GM23338 (cell line): ENCODE data around the gene OCA2. TPM values are rescaled to one million over a fixed set of nuclear protein-coding genes. Genes with fewer than 3 reads are reported as not detected.

Experiments used
- ATAC-seq: fragments of 200-7000 bp; cut with Tn5 transposase; 3 replicates; pipeline ENCODE4 v1.9.1; 2020
- DNase-seq: peaks from one replicate; pipeline ENCODE4 v3.0.0-alpha.2; 2015; ENCODE audit warnings: low spot score
- H2AFZ ChIP-seq: fragments of 200-600 bp; sonication (generic); 2 replicates; pipeline ENCODE4 v1.8.0; 2016; ENCODE audit warnings: antibody characterized with exemption, mild to moderate bottlenecking, moderate library complexity
- H3F3A ChIP-seq: fragments of 200-600 bp; sonication (generic); replicated peaks from 2 replicates; pipeline ENCODE4 v1.8.0; 2017; ENCODE audit warnings: antibody characterized with exemption, mixed run types, low read depth
- H3K27ac ChIP-seq: fragments of 200-600 bp; sonication (generic); 2 replicates; pipeline ENCODE4 v1.6.1; 2016; ENCODE audit warnings: low read depth
- H3K27me3 ChIP-seq: fragments of 200-600 bp; sonication (generic); 2 replicates; pipeline ENCODE4 v1.8.0; 2016; ENCODE audit warnings: mild to moderate bottlenecking, mixed run types, moderate library complexity; ENCODE audit not compliant: insufficient read depth
- H3K36me3 ChIP-seq: fragments of 200-600 bp; sonication (generic); 2 replicates; pipeline ENCODE4 v1.8.0; 2016; ENCODE audit warnings: mild to moderate bottlenecking; ENCODE audit not compliant: insufficient read depth
- H3K4me1 ChIP-seq: fragments of 200-600 bp; sonication (generic); 2 replicates; pipeline ENCODE4 v1.8.0; 2016; ENCODE audit warnings: mild to moderate bottlenecking, moderate library complexity; ENCODE audit not compliant: insufficient read depth
- H3K4me2 ChIP-seq: fragments of 200-600 bp; sonication (generic); 2 replicates; pipeline ENCODE4 v1.7.1; 2017; ENCODE audit warnings: mixed run types
- H3K4me3 ChIP-seq: fragments of 200-600 bp; sonication (generic); 2 replicates; pipeline ENCODE4 v1.6.1; 2016; ENCODE audit warnings: mixed run types
- H3K79me2 ChIP-seq: fragments of 200-600 bp; sonication (generic); replicated peaks from 2 replicates; pipeline ENCODE4 v1.8.0; 2017; ENCODE audit warnings: mild to moderate bottlenecking; ENCODE audit not compliant: insufficient read depth
- H3K9me2 ChIP-seq: fragments of 200-600 bp; sonication (generic); 2 replicates; pipeline ENCODE4 v1.8.0; 2017; ENCODE audit not compliant: insufficient read depth
- H4K20me1 ChIP-seq: fragments of 200-600 bp; sonication (generic); replicated peaks from 2 replicates; pipeline ENCODE4 v1.8.0; 2017; ENCODE audit warnings: mild to moderate bottlenecking; ENCODE audit not compliant: insufficient read depth
- H3K27ac Mint-ChIP-seq: 2 replicates; pipeline ENCODE4 v1.8.0; 2020; ENCODE audit warnings: inconsistent platforms, mild to moderate bottlenecking, moderate library complexity, mixed read lengths
- H3K27me3 Mint-ChIP-seq: 3 replicates; pipeline ENCODE4 v1.8.0; 2022; ENCODE audit warnings: low read depth, mild to moderate bottlenecking, moderate library complexity, mixed read lengths, inconsistent platforms; ENCODE audit not compliant: insufficient read depth, poor library complexity
- H3K36me3 Mint-ChIP-seq: 3 replicates; pipeline ENCODE4 v1.8.0; 2021; ENCODE audit warnings: low read depth, mild to moderate bottlenecking, inconsistent platforms, moderate library complexity, mixed read lengths
- H3K4me1 Mint-ChIP-seq: 3 replicates; pipeline ENCODE4 v1.8.0; 2020; ENCODE audit warnings: mild to moderate bottlenecking, inconsistent platforms, mixed read lengths
- H3K4me3 Mint-ChIP-seq: 3 replicates; pipeline ENCODE4 v1.8.0; 2021; ENCODE audit warnings: moderate library complexity, mild to moderate bottlenecking, inconsistent platforms, mixed read lengths
- H3K9me3 Mint-ChIP-seq: 3 replicates; pipeline ENCODE4 v1.8.0; 2020; ENCODE audit warnings: moderate library complexity, mild to moderate bottlenecking, inconsistent platforms, mixed read lengths
- EZH2 ChIP-seq: fragments of 200-600 bp; sonication (generic); IDR thresholded peaks from one replicate; pipeline ENCODE4 v1.8.0; 2017; ENCODE audit warnings: antibody characterized with exemption, mild to moderate bottlenecking, low read depth; ENCODE audit not compliant: unreplicated experiment
- EZH2phosphoT487 ChIP-seq: fragments of 200-600 bp; sonication (generic); IDR thresholded peaks from one replicate; pipeline ENCODE4 v1.8.1; 2018; ENCODE audit warnings: antibody characterized with exemption; ENCODE audit not compliant: unreplicated experiment
- JUNB ChIP-seq: IDR thresholded peaks from one replicate; pipeline ENCODE4 v1.6.1; 2016; ENCODE audit warnings: antibody characterized with exemption; ENCODE audit not compliant: unreplicated experiment
- NANOG ChIP-seq: IDR thresholded peaks from 2 replicates; pipeline ENCODE4 v1.6.1; 2016; ENCODE audit warnings: antibody characterized with exemption, borderline replicate concordance
- POLR2AphosphoS5 ChIP-seq: IDR thresholded peaks from 2 replicates; pipeline ENCODE4 v1.6.1; 2016; ENCODE audit warnings: antibody characterized with exemption, low read depth
- STAT1 ChIP-seq: IDR thresholded peaks from one replicate; pipeline ENCODE4 v1.6.1; 2016; ENCODE audit warnings: antibody characterized with exemption; ENCODE audit not compliant: unreplicated experiment
- ZNF114 ChIP-seq: fragments of 250-450 bp; sonication (Bioruptor Pico); IDR thresholded peaks from 2 replicates; pipeline ENCODE4 v1.5.0; 2020; ENCODE audit warnings: mild to moderate bottlenecking, moderate library complexity
- ZNF331 ChIP-seq: fragments of 250-450 bp; sonication (Bioruptor Pico); IDR thresholded peaks from 2 replicates; pipeline ENCODE4 v1.5.0; 2020; ENCODE audit warnings: low read depth, mild to moderate bottlenecking, moderate library complexity
- polyA plus RNA-seq: library from polyadenylated mRNA; unstranded; fragments of >200 nt; fragmentation: Nextera tagmentation; extraction: Ambion mirVana; gene quantifications from 2 replicates; pipeline ENCODE4 v1.2.1, GENCODE V29; 2016
- total RNA-seq: library from RNA; depleted of rRNA; stranded (reverse); fragments of >200 nt; shearing (Covaris generic); gene quantifications from 2 replicates; pipeline ENCODE4 v1.2.3, GENCODE V29; 2014
- TF ChIP-seq, protein P1 (sequence below), 2 experiments: fragments of 200-600 bp in 1 of 2; sonication (generic) in 1 of 2; conservative IDR thresholded peaks; 2 replicates each; pipeline versions ENCODE4 v1.5.1 to v1.6.1; 2016 to 2017; ENCODE audit warnings: antibody characterized with exemption in 2 of 2, low read depth in 2 of 2, mild to moderate bottlenecking in 2 of 2, moderate library complexity in 1 of 2
- TF ChIP-seq, protein P2 (sequence below): fragments of 250-450 bp; sonication (Bioruptor Pico); IDR thresholded peaks from 2 replicates; pipeline ENCODE4 v1.5.0; 2020; ENCODE audit warnings: mild to moderate bottlenecking, moderate library complexity

Gene OCA2
- total and polyA plus RNA-seq, 2 experiments from 2014 or later, result 0.40 to 0.69 TPM

DNA sequence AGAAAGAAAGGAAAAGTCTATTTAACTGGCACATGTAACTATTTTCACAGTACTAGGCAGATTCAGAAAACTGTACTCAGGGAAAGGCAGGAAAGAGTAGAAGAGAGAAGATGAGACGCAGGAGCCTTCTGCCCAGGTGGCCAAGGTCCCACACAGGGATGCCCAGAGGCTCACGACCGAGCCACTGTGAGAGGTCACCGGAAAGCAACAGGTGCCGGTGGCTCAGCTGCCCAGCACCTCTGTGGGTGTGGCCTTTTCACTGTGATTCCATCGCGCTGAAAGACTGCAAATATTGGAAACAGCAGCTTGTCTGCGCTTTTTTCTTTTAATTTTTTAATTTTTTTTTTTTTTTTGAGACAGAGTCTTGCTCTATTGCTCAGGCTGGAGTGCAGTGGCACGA is 226.8 kb downstream of the OCA2 start (continued):
- TF ChIP-seq POLR2AphosphoS5 (no peak), ZNF331 (no peak), EZH2phosphoT487 (no peak), EZH2 (no peak)

DNA sequence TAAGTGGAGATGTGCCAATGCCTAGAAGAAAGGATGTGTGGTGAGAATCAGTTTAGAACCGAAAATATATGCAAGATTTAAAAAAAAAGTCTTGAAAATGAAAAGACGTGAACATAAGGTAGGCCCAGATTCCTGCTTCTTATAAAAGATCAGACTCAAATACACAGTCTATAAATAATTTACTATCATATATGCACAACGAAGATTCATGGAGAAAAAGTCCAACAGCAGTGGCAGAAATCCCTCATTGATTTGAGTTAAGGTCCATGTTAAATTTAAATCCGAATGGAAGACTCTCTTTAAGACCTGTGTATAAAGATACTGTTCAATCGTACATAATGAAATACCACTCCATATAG is 227.2 kb downstream of the OCA2 start:
- no peaks in the 10 kb centered on the region for H3K4me1 ChIP-seq

More for the DNA sequence above, 227.2 kb downstream of the OCA2 start:
- no peak overlapping the region for H3K4me3 Mint-ChIP-seq
- H3K27me3 Mint-ChIP-seq, result no peaks in the 10 kb centered on the region
- TF ChIP-seq, protein P1, sequence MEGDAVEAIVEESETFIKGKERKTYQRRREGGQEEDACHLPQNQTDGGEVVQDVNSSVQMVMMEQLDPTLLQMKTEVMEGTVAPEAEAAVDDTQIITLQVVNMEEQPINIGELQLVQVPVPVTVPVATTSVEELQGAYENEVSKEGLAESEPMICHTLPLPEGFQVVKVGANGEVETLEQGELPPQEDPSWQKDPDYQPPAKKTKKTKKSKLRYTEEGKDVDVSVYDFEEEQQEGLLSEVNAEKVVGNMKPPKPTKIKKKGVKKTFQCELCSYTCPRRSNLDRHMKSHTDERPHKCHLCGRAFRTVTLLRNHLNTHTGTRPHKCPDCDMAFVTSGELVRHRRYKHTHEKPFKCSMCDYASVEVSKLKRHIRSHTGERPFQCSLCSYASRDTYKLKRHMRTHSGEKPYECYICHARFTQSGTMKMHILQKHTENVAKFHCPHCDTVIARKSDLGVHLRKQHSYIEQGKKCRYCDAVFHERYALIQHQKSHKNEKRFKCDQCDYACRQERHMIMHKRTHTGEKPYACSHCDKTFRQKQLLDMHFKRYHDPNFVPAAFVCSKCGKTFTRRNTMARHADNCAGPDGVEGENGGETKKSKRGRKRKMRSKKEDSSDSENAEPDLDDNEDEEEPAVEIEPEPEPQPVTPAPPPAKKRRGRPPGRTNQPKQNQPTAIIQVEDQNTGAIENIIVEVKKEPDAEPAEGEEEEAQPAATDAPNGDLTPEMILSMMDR (conservative IDR thresholded peaks at IDR 0.05; ENCODE audit: low read depth in 2 of 2), result no peak
- TF ChIP-seq NANOG (no peak), STAT1 (no peak), ZNF331 (no peak), EZH2 (no peak), JUNB (no peak), EZH2phosphoT487 (no peak), ZNF114 (CRISPR knock-in tag) (no peak), POLR2AphosphoS5 (no peak)
- TF ChIP-seq, protein P2, sequence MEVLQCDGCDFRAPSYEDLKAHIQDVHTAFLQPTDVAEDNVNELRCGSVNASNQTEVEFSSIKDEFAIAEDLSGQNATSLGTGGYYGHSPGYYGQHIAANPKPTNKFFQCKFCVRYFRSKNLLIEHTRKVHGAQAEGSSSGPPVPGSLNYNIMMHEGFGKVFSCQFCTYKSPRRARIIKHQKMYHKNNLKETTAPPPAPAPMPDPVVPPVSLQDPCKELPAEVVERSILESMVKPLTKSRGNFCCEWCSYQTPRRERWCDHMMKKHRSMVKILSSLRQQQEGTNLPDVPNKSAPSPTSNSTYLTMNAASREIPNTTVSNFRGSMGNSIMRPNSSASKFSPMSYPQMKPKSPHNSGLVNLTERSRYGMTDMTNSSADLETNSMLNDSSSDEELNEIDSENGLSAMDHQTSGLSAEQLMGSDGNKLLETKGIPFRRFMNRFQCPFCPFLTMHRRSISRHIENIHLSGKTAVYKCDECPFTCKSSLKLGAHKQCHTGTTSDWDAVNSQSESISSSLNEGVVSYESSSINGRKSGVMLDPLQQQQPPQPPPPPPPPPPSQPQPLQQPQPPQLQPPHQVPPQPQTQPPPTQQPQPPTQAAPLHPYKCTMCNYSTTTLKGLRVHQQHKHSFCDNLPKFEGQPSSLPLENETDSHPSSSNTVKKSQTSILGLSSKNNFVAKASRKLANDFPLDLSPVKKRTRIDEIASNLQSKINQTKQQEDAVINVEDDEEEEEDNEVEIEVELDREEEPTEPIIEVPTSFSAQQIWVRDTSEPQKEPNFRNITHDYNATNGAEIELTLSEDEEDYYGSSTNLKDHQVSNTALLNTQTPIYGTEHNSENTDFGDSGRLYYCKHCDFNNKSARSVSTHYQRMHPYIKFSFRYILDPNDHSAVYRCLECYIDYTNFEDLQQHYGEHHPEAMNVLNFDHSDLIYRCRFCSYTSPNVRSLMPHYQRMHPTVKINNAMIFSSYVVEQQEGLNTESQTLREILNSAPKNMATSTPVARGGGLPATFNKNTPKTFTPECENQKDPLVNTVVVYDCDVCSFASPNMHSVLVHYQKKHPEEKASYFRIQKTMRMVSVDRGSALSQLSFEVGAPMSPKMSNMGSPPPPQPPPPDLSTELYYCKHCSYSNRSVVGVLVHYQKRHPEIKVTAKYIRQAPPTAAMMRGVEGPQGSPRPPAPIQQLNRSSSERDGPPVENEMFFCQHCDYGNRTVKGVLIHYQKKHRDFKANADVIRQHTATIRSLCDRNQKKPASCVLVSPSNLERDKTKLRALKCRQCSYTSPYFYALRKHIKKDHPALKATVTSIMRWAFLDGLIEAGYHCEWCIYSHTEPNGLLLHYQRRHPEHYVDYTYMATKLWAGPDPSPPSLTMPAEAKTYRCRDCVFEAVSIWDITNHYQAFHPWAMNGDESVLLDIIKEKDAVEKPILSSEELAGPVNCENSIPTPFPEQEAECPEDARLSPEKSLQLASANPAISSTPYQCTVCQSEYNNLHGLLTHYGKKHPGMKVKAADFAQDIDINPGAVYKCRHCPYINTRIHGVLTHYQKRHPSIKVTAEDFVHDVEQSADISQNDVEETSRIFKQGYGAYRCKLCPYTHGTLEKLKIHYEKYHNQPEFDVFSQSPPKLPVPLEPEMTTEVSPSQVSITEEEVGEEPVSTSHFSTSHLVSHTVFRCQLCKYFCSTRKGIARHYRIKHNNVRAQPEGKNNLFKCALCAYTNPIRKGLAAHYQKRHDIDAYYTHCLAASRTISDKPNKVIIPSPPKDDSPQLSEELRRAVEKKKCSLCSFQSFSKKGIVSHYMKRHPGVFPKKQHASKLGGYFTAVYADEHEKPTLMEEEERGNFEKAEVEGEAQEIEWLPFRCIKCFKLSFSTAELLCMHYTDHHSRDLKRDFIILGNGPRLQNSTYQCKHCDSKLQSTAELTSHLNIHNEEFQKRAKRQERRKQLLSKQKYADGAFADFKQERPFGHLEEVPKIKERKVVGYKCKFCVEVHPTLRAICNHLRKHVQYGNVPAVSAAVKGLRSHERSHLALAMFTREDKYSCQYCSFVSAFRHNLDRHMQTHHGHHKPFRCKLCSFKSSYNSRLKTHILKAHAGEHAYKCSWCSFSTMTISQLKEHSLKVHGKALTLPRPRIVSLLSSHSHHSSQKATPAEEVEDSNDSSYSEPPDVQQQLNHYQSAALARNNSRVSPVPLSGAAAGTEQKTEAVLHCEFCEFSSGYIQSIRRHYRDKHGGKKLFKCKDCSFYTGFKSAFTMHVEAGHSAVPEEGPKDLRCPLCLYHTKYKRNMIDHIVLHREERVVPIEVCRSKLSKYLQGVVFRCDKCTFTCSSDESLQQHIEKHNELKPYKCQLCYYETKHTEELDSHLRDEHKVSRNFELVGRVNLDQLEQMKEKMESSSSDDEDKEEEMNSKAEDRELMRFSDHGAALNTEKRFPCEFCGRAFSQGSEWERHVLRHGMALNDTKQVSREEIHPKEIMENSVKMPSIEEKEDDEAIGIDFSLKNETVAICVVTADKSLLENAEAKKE (CRISPR knock-in tag), result no peak
- H3K9me3 Mint-ChIP-seq, result no peaks in the 10 kb centered on the region
- Histone ChIP-seq H3K4me2 (no peak overlapping the region), H3K4me3 (no peak overlapping the region), H3K79me2 (no peaks in the 10 kb centered on the region), H3K27ac (no peak overlapping the region), H3F3A (no peaks in the 10 kb centered on the region), H4K20me1 (no peaks in the 10 kb centered on the region), H2AFZ (no peak overlapping the region), H3K36me3 (no peaks in the 10 kb centered on the region), H3K9me2 (no peaks in the 10 kb centered on the region), H3K27me3 (no peaks in the 10 kb centered on the region)
- peaks cover 10% of the 10 kb centered on the region; the same call in 2 of the 3 replicates for H3K4me1 Mint-ChIP-seq
- ATAC-seq (no peak), DNase-seq (no peak)
- H3K36me3 Mint-ChIP-seq, result no peaks in the 10 kb centered on the region
- no peak overlapping the region for H3K27ac Mint-ChIP-seq
